ENCODE data around the gene EIF3D. TPM values are rescaled to one million over a fixed set of nuclear protein-coding genes. Genes with fewer than 3 reads are reported as not detected.
"Not testable (repeated sequence)": the region's sequence is repeated elsewhere in the genome, so short reads cannot be mapped to it uniquely, and the experiment has no call there.

Gene EIF3D
- total RNA-seq, 1 donor from 2014 or later = 97.8 TPM

DNA sequence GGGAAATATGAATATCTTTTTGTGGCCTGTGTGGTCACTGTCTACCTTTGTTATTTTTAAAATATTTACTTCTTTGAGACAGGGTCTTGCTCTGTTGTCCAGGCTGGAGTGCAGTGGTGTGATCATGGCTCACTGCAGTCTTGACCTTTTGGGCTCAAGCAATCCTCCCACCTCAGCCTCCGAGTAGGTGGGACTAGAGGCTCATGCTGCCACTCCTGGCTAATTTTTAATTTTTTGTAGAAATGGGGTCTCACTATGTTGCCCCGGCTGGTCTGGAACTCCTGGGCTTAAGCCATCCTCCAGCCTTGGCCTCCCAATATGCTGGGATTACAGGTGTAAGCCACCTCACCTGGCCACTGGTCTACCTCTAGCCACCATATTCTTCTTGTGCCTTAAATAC lies 3.5 kb upstream of the EIF3D start:
- Mint-ChIP-seq H3K27ac (ENCODE audit: unreplicated experiment) (no peak overlapping the region), H3K4me1 (ENCODE audit: low read depth) (peaks cover 15% of the 10 kb centered on the region), H3K4me3 (ENCODE audit: unreplicated experiment) (no peak overlapping the region), H3K36me3 (ENCODE audit: low read depth) (no peaks in the 10 kb centered on the region), H3K9me3 (ENCODE audit: low read depth) (peaks cover 10% of the 10 kb centered on the region), H3K27me3 (ENCODE audit: low read depth) (no peaks in the 10 kb centered on the region)
- no peak for DNase-seq (ENCODE audit: low spot score)
- TF ChIP-seq, protein P1, sequence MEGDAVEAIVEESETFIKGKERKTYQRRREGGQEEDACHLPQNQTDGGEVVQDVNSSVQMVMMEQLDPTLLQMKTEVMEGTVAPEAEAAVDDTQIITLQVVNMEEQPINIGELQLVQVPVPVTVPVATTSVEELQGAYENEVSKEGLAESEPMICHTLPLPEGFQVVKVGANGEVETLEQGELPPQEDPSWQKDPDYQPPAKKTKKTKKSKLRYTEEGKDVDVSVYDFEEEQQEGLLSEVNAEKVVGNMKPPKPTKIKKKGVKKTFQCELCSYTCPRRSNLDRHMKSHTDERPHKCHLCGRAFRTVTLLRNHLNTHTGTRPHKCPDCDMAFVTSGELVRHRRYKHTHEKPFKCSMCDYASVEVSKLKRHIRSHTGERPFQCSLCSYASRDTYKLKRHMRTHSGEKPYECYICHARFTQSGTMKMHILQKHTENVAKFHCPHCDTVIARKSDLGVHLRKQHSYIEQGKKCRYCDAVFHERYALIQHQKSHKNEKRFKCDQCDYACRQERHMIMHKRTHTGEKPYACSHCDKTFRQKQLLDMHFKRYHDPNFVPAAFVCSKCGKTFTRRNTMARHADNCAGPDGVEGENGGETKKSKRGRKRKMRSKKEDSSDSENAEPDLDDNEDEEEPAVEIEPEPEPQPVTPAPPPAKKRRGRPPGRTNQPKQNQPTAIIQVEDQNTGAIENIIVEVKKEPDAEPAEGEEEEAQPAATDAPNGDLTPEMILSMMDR (IDR thresholded peaks at IDR 0.05) = no peak

DNA sequence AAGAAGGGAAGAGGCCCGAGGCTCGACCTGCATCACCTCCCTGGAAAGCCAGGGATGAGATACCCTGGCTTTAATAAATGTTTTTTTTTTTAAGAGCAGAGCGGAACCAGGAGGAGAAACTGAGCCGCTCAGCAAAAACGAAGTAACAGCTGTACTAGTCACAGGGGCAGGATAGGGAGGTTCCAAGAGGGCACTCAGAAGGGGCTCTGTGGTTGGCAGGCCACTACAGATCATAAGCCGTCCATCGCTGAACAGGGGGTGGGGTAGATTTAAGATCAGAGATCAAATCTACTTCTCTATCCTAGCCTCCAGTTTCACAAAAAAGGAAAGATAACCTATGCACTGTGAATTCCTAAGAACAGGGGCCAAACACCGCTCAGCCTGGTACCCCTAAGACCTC lies 625 bp downstream of the EIF3D start:
- TF ChIP-seq, protein P1 (IDR thresholded peaks at IDR 0.05) = no peak
- peaks cover 27% of the 10 kb centered on the region for H3K4me1 Mint-ChIP-seq (ENCODE audit: low read depth)
- H3K9me3 Mint-ChIP-seq (ENCODE audit: low read depth) = no peaks in the 10 kb centered on the region
- peaks cover 23% of the 10 kb centered on the region for H3K36me3 Mint-ChIP-seq (ENCODE audit: low read depth)
- H3K27me3 Mint-ChIP-seq (ENCODE audit: low read depth) = no peaks in the 10 kb centered on the region
- H3K27ac Mint-ChIP-seq (ENCODE audit: unreplicated experiment) = peak overlapping the region; percentile 95
- DNase-seq (ENCODE audit: low spot score) = no peak
- H3K4me3 Mint-ChIP-seq (ENCODE audit: unreplicated experiment) = peak overlapping the region; percentile 87

GRCh38 chr22:36522662-36523061 lies 6.3 kb downstream of the EIF3D start:
- DNase-seq (ENCODE audit: low spot score) = no peak
- no peak overlapping the region for H3K27ac Mint-ChIP-seq (ENCODE audit: unreplicated experiment)
- no peak overlapping the region for H3K4me3 Mint-ChIP-seq (ENCODE audit: unreplicated experiment)
- no peaks in the 10 kb centered on the region for H3K9me3 Mint-ChIP-seq (ENCODE audit: low read depth)
- no peaks in the 10 kb centered on the region for H3K27me3 Mint-ChIP-seq (ENCODE audit: low read depth)
- H3K36me3 Mint-ChIP-seq (ENCODE audit: low read depth) = peaks cover 45% of the 10 kb centered on the region
- TF ChIP-seq, protein P1 (IDR thresholded peaks at IDR 0.05) = no peak
- peaks cover 14% of the 10 kb centered on the region for H3K4me1 Mint-ChIP-seq (ENCODE audit: low read depth)

DNA sequence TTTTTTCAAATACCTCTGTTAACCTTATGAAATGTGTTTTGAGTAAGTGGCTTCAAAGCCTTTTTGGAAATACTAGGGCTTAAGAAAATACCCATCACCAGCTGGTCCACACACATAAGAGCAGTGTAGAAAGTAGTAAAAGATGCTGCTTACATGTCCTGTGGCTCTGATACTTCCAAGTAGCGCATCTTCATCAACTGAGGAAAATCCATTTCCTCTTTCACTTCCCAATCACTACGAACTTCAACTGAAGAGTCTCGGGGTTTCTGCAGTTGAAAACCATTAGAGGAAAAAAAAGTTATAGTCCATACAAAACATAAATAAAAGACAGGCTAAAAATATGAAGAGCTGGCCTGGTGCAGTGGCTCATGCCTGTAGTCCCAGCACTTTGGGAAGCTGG lies 8.5 kb downstream of the EIF3D start:
- H3K4me3 Mint-ChIP-seq (ENCODE audit: unreplicated experiment) = no peak overlapping the region
- H3K9me3 Mint-ChIP-seq (ENCODE audit: low read depth) = no peaks in the 10 kb centered on the region
- H3K36me3 Mint-ChIP-seq (ENCODE audit: low read depth) = peaks cover 56% of the 10 kb centered on the region
- H3K27me3 Mint-ChIP-seq (ENCODE audit: low read depth) = no peaks in the 10 kb centered on the region
- no peak overlapping the region for H3K27ac Mint-ChIP-seq (ENCODE audit: unreplicated experiment)
- no peak for DNase-seq (ENCODE audit: low spot score)
- H3K4me1 Mint-ChIP-seq (ENCODE audit: low read depth) = no peaks in the 10 kb centered on the region
- TF ChIP-seq, protein P1 (IDR thresholded peaks at IDR 0.05) = no peak

GRCh38 chr22:36519906-36520305 lies 9.1 kb downstream of the EIF3D start:
- not testable (repeated sequence) for H3K27ac Mint-ChIP-seq (ENCODE audit: unreplicated experiment); H3K4me3 Mint-ChIP-seq (ENCODE audit: unreplicated experiment); H3K4me1 Mint-ChIP-seq (ENCODE audit: low read depth); H3K9me3 Mint-ChIP-seq (ENCODE audit: low read depth); DNase-seq (ENCODE audit: low spot score); H3K27me3 Mint-ChIP-seq (ENCODE audit: low read depth)
- peaks cover 55% of the 10 kb centered on the region for H3K36me3 Mint-ChIP-seq (ENCODE audit: low read depth)

DNA sequence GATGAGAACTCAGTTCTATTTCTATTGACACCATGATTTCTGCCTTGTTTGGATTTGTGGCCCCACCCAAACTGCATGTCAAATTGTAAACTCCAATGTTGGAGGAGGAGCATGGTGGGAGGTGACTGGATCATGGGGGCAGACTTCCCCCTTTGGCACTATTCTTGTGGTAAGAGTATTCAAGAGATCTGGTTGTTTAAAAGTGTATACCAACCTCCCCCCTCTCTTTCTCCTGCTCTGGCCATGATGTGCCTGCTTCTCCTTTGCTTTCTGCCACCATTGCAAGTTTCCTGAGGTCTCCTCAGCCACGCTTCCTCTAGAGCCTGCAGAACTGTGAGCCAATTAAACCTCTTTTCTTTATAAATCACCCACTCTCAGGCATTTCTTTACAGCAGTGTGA lies 14.2 kb downstream of the EIF3D start:
- Mint-ChIP-seq H3K4me1 (ENCODE audit: low read depth) (no peaks in the 10 kb centered on the region), H3K36me3 (ENCODE audit: low read depth) (peaks cover 61% of the 10 kb centered on the region), H3K4me3 (ENCODE audit: unreplicated experiment) (no peak overlapping the region), H3K27ac (ENCODE audit: unreplicated experiment) (no peak overlapping the region), H3K27me3 (ENCODE audit: low read depth) (no peaks in the 10 kb centered on the region), H3K9me3 (ENCODE audit: low read depth) (no peaks in the 10 kb centered on the region)
- TF ChIP-seq, protein P1 (IDR thresholded peaks at IDR 0.05) = no peak
- no peak for DNase-seq (ENCODE audit: low spot score)

All from chondrocyte (in vitro differentiated cells).